Neural cell (in vitro differentiated cells): ENCODE measurements around the gene BCAT1.

Experiments
- CTCF ChIP-seq: fragments of 450-650 bp; IDR thresholded peaks from 2 replicates; pipeline ENCODE4 v1.5.1; 2014; ENCODE audit warnings: antibody characterized with exemption, mild to moderate bottlenecking, moderate library complexity; ENCODE audit not compliant: poor library complexity, severe bottlenecking
- EP300 ChIP-seq: fragments of 450-650 bp; conservative IDR thresholded peaks from 2 replicates; pipeline ENCODE4 v1.6.1; 2014; ENCODE audit warnings: antibody characterized with exemption, mild to moderate bottlenecking, moderate library complexity; ENCODE audit not compliant: poor library complexity, severe bottlenecking
- MXI1 ChIP-seq: fragments of 450-650 bp; conservative IDR thresholded peaks from 2 replicates; pipeline ENCODE4 v1.6.1; 2014; ENCODE audit warnings: antibody characterized with exemption, mild to moderate bottlenecking; ENCODE audit not compliant: poor library complexity, severe bottlenecking
- POLR2AphosphoS5 ChIP-seq: IDR thresholded peaks from 2 replicates; pipeline ENCODE4 v1.6.1; 2012
- TAF1 ChIP-seq: IDR thresholded peaks from 2 replicates; pipeline ENCODE4 v1.6.1; 2012; ENCODE audit warnings: low read depth

DNA sequence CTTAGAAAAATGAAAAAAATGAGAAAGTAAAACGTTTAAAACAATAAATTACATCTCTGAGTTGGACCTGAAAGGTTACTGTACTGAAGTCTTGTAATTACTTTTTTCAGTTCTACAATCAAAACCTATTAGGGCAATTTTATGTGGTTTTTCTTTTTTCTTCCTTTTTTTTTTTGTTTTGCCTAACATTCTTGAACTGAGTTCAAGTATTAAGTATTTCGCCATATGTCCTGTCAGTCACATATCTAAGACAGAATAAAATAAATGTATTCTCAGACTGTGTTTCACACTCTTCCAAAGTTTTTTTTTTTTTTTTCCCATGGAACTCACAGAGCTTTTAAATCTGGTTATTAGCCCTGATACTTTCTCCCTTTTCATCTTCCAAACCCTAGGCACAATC, 172.0 kb downstream of the BCAT1 start:
- TF ChIP-seq CTCF: no peak
- no peak for TF ChIP-seq TAF1
- no peak for TF ChIP-seq EP300
- TF ChIP-seq MXI1: no peak
- TF ChIP-seq POLR2AphosphoS5: no peak
